Measurements from ENCODE around the gene CD177.
A peak's percentile ranks its signal among the peaks of the same experiment; 100 is the strongest.
"Not testable (repeated sequence)": the region's sequence is repeated elsewhere in the genome, so short reads cannot be mapped to it uniquely, and the experiment has no call there.

The CD177 gene, protein sequence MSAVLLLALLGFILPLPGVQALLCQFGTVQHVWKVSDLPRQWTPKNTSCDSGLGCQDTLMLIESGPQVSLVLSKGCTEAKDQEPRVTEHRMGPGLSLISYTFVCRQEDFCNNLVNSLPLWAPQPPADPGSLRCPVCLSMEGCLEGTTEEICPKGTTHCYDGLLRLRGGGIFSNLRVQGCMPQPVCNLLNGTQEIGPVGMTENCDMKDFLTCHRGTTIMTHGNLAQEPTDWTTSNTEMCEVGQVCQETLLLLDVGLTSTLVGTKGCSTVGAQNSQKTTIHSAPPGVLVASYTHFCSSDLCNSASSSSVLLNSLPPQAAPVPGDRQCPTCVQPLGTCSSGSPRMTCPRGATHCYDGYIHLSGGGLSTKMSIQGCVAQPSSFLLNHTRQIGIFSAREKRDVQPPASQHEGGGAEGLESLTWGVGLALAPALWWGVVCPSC

DNA sequence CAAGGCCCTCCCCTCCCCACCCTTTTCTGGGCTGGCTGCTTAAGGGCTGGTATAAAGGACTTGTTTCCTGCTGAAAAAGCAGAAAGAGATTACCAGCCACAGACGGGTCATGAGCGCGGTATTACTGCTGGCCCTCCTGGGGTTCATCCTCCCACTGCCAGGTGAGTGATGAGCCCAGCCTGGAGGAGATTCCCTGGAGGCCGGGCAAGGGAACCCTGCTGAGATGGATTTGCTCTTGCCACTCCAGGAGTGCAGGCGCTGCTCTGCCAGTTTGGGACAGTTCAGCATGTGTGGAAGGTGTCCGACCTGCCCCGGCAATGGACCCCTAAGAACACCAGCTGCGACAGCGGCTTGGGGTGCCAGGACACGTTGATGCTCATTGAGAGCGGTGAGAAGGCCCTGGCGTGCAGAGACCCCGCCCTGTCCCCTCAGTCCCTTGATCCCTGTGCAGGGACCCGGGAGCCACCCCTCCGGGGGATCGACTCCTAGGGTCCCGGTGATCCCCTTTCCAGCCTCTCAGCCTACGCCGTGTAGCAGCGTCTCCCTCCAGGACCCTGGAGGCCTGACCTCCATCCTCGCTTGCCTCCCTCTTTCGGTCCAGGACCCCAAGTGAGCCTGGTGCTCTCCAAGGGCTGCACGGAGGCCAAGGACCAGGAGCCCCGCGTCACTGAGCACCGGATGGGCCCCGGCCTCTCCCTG lies at the start of gene CD177:
Gene CD177, plus strand, starts transcription at position 81 of the 699 bp plus-strand sequence. Its CDS starts 29 bp downstream, at position 110.
- DNase-seq (ENCODE audit: low spot score), result no peak

DNA sequence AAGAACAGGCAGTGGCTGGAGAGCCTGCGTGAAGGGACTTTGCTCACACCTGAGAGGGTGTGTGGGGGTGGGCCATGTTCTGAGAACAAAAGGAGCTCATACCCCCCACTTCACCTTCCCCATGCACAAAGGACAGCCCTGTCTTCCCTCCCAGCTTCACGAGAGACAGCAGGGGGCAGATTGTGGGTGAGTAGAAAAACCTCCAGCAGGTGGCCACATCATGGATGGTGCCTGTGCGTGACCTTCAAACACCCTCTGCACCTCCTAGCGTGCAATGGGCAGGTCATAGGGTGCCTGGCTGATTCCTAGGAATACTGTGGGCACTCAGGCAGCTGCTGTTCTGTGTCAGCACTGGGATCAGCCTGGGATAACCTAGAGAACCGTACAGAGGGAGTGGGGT lies 47.8 kb upstream of the CD177 start:
- DNase-seq (ENCODE audit: low spot score), result no peak

DNA sequence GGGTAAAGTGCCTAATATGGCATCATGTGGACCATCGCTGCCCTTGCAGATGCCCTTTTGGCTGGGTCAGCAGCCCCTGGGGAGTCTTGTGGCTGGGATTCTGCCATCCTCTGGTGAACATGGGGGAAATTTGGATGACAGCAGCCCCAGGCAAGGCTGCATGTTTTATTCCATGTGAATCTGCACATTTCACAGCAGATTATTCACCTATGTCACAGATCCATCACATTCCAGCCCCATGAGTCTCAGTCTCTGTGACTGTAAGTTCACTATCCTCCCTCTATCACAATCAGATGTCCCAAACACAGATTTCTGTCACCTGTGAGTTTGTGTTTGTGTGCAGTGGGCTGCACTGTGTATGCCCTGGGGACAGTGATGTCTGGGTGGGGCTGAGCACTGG lies 47.4 kb upstream of the CD177 start:
- DNase-seq (ENCODE audit: low spot score), result no peak

DNA sequence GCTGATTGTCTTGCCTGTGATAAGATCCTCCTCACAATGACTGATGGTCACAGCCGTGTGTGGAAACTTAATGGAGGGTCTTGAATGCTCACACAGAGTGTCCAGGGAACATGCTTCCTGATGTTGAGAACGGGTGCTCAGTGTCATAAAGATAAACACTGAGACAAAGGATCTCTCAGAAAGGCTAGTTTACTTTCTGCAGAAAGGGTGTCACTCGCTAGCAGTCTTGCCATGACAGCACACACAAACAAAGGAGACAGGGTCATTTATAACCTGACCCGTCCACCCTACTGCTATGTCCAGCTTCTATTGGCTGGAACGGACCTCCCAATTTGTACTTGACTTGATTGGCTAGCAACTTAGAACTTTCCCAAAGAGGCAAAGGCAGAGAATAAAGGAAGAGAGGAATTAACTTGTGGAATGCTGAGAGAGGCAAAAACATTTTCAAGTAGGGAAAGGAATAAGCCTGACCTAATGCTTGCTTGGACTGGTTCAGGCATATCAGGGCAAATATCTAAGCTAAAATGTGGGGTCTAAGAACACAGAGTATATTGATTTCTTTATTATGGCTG lies 45.2 kb upstream of the CD177 start:
- no peak for DNase-seq (ENCODE audit: low spot score)

DNA sequence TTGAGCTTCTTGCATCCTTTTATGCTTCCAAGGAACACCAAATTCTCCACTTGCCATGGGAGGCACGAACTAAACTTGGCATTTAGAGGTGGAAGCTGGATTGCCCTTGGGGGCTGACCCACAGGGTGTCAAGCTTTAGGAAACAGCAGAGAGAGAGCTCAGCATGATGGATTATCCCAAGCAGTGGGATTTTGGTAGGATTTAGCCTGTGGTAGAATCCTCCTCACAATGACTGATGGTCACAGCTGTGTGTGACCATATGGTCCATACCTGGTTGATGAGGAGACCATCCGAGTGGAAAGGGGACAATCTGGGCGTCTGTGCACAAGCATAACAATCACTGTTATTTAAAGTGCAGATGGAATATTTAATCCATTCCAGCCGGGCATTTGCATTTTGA lies 44.0 kb upstream of the CD177 start:
- no peak for DNase-seq (ENCODE audit: low spot score)

DNA sequence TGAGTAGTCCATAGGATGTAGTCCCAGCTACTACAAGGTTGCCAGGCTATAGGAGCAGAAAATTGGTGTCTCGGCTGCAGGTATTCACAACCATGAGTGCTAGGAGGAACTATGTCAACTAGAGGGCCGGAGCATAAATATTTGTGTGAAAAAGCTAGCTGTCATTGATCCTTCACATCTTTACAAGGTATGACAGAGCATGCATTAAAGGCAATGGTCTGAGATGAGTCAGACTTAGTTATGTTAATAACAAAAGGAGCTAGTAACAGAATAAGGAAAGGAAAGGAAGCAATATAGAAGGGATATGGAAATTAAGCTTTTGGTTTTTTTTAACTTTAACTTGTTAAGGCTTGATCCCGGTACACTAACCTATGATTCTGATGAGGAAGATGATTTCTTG lies 43.3 kb upstream of the CD177 start:
- no peak for DNase-seq (ENCODE audit: low spot score)

DNA sequence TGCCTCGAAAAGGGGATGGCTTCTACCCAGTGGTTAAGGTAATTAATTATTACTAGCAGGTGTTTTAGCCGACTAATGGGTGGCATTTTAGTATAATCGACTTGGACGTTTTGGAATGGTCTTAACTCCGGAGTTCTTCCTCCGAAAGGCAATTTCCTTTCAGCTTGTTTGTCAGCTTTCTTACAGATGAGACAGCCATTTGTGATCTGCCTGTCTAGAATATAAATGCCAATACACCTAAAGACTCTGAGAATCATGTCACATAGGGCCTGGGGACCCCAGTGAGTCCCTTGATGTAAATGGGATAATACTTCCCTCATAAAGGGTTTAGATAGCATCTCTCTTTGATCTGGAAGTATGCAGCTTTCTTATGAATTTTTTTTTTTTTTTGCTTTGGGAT lies 42.2 kb upstream of the CD177 start:
- DNase-seq (ENCODE audit: low spot score), result no peak

DNA sequence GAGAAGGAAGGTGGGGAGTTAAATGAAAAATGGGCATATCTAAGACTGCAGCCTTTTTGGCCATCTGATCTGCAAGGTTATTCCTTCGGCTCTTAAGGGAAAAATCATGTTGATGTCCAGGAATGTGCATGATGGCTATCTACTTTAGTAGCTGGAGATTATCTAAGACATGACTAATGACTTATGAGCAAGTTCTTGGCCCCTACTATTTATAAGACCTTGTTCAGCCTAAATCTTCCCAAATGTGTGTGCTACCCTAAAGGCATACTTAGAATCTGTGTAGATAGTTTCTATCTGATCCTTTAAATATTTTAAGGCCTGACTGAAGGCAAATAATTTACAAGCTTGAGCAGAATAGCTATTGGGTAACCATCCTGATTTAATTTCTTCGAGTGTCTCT lies 41.8 kb upstream of the CD177 start:
- no peak for DNase-seq (ENCODE audit: low spot score)

DNA sequence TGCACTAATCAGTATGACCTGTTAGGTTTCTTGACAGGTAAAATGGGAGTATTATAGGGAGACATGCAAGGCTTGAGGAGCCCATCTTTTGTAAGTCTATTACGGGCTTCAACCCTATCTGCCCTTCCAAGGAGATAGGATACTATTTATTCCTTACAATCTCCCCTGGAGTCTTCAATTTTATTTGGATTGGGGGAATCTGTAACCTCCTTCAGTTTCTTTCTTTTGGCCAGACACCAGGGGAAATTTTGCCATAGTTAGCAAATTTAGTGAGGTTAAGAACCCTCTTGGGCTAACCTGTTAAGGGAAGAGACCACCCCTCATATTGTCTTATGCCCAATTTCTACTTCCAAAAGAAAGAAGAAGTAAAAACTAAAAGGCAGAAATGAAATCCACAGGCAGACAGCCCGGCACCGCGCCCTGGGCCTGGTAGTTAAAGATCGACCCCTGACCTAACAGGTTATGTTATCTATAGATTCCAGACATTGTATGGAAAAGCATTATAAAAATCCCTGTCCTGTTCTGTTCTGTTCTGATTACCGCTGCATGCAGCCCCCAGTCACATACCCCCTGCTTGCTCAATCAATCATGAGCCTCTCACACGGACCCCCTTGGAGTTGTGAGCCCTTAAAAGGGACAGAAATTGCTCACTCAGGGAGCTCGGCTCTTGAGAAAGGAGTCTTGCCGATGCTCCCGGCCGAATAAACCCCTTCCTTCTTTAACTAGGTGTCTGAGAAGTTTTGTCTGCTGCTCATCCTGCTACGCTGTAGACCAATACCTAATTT lies 39.6 kb upstream of the CD177 start:
- DNase-seq (ENCODE audit: low spot score), result no peak

DNA sequence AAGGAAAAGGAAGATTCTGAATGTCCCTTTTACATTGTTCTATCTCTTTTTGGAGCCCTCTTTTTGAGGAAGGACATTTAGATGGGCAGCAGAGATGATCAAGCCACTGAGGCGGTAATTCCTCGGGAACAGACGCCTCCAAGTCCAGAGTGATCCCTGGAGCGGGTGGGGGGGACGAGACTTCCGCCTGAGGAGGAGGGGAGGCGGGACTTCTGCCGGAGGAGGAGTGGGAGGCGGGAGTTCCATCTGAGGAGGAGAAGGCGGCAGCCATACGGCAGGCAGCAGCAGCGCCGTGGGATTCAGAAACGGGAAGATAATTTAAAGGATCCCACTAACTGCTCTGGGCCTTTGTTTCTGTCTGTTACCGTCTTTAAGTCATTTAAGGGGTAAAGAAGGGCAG lies 37.6 kb upstream of the CD177 start:
- no peak for DNase-seq (ENCODE audit: low spot score)

DNA sequence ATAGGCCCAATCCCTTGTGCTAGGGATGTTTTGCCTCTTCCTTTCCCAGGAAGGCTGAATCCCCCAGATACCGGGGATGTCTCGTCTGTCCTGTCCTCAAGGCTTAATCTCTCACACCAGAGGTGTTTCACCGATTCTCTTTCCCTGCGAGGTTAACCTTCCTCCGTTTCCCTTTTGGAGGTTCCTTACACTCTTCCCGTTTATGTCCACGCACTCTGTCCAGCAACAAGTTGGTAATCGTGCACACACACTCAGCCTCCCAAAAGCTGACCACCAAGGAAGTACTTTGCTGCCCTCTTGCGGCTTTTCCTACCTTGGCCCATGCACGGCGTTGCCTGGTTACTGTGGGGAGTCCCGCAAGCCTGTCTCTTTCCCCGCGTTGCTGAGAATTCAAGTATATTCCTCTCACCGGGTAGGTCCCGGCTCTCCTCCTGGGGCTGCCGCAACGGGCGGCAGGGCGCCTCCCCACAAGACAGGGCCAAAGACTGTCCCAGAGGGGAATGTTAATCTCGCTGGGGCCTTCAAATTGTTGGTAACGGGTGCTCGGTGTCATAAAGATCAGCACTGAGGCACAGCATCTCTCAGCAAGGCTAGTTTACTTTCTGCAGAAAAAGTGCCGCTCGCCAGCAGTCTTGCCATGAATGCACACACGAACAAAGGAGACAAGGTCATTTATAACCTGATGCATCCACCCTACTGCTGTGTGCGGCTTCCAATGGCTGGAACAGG lies 36.7 kb upstream of the CD177 start:
- DNase-seq (ENCODE audit: low spot score), result peak; percentile 67

DNA sequence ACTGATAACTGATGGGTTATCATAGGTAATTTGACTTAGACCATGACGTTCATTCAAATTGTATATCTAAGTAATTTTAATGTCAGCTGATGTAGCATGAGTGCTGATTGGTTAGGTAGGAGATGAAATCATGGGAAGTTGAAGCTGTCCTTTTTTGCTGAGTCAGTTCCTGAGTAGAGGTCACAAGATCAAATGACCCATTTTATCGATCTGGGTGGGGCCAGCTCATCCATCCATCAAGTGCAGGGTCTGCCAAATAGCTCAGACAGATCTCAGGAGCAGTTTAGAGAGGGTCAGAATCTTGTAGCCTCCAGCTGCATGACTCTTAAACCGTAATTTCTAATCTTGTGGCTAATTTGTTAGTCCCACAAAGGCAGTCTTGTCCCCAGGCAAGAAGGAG lies 35.3 kb upstream of the CD177 start:
- no peak for DNase-seq (ENCODE audit: low spot score)

DNA sequence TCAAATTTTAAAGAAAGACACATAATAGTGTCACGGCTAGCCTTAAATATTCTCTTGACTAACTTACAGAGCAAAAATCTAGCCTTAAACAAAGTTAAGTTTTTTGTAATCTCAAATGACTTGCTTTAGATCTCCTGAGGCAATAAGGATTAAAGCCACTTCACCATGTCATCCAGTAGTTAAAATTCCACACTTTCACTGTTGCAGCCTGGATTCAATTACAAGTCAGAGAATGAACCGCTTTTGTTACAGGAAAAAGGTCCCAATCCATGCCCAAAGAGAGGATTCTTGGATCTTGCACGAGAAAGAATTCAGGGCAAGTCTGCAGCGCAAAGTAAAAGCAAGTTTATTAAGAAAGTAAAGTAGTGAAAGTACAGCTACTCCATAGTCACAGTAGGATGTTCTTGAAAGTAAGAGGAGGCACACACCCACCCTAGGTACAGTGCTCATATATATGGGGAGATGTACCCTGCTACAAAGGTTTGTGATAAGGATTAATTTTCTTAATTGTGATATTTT lies 34.6 kb upstream of the CD177 start:
- DNase-seq (ENCODE audit: low spot score), result no peak

DNA sequence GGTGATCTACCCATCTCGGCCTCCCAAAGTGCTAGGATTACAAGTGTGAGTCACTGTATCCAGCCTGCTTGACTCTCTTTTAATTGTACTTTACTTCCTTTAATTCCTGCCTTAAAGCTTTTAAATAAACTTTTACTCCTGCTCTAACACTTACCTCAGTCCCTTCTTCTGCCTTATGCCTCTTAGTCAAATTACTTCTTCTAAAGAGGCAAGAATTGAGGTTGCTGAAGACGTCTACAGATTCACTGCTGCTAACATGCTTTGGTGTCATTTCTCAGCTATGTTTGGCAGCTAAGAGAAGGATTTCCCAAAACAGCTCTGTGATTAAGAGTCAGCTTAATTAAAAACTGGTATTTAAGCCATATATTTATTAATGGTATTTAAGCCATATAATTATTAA lies 32.9 kb upstream of the CD177 start:
- no peak for DNase-seq (ENCODE audit: low spot score)

DNA sequence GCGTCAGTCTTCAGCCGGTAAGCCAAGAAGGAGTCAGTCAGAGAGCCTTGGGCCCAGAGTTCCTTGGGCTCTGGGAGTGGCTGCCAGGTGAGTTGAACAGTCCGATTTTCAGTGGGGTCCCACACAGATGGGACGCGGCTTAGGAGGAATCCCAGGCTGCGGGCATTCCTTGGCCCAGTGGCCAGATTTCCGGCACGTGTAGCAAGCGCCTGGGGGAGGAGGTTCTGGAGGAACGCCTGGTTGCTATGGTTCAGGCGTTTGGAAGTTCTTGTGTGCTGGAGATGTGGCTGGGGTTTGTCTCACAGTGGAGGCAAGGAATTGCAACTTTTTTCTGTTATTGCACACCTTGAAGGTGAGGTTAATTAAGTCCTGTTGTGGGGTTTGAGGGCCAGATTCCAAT lies 26.7 kb upstream of the CD177 start:
- DNase-seq (ENCODE audit: low spot score), result not testable (repeated sequence)

DNA sequence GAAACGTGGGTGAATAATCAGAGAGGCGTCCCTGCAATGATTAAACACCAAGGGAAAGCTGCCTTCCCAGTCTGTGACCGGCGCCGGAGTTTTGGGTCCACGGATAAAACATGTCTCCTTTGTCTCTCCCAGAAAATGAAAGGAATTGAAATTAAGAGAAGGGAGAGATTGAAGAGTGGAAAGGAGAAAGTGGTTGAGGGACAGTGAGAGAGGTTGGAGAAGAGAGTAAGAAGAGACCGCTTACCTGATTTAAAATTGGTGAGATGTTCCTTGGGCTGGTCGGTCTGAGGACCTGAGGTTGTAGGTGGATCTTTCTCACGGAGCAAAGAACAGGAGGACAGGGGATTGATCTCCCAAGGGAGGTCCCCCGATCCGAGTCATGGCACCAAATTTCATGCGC lies 24.9 kb upstream of the CD177 start:
- not testable (repeated sequence) for DNase-seq (ENCODE audit: low spot score)

DNA sequence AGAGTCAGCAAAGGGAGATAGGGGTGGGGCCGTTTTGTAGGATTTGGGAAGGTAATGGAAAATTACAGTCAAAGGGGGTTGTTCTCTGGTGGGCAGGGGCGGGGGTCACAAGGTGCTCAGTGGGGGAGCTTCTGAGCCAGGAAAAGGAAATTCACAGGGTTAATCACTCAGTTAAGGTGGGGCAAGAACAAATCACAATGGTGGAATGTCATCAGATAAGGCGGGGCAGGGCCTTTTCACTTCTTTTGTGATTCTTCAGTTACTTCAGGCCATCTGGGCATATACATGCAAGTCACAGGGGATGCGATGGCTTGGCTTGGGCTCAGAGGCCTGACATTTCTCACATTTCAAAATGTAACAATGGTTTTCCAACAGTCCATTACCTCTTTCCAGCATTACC lies 24.4 kb upstream of the CD177 start:
- DNase-seq (ENCODE audit: low spot score), result not testable (repeated sequence)

DNA sequence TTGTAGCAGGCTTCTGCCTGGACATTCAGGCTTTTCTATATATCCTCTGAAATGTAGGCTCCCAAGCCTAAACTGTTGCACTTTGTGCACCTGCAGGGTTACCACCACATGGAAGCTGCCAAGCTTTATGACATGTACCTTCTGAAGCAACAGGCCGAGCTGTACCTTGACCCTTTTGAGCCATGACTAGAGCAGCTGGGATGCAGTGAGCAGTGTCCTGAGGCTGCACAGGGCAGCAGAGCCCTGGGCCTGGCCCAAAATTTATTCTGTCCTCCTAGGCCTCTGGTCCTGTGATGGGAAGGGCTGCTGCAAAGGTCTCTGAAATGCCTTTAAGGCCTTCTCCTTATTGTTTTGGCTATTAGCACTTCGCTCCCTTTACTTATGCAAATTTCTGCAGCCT lies 23.5 kb upstream of the CD177 start:
- DNase-seq (ENCODE audit: low spot score), result no peak

DNA sequence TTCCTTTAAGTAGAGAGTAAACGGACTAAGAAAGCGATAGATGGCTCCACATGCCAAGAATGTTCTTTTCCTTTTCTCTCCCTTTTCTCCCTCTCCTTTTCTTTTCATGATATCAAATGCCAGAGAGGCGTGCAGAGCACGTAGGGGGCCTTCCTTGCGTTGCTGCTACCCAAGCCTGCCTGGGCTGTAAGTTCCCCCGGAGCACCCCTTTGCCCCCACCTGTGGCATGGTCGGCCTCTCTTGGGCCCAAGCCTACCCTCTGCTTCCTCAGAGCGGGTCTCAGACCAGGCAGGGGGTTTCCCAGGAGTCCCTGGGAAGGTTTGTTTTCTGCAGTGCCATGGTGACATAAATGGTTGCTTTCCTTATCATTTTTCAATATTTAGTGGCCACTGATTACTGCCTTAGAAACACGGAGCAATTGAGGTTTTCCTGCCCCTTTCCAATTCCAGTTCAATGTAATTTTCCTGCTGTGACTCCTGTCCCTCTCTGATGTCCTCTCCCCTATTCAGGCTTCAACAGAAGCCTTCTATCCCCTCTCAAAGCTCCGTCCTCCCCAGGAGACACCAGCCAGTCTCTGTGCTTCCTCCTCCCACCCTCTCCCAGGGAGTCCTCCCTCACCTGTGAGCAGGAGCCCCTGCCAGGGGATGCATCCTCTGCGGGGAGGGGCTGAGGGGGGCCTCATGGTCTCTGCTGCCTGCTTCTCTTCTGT lies 22.6 kb upstream of the CD177 start:
- DNase-seq (ENCODE audit: low spot score), result no peak

DNA sequence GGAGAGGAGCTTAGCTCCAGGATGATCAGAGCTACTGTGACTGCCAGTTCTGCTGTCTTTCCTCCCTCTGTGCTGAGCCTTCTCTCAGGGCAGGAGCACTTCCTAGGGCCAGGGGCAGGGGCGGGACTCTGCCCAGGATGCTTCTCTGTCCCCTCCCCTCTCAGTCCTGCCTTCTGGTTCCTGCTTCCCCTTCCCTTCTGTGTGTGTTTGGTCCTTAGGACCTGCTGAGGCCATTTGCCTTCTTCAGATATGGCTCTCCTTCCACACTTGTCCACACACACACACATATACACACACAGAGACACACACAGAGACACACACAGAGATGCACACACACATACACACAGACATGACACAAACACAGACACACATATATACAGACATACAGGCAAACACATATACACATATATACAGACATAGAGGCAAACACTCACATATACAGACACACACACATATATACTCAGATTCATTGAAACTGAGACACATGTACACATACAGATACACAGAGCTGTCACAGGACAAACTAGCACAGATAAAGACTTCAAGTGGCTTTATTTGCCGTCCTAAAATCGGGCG lies 22.0 kb upstream of the CD177 start:
- no peak for DNase-seq (ENCODE audit: low spot score)
